ENCODE measurements around the gene OPCML. TPM values are rescaled to one million over a fixed set of nuclear protein-coding genes. Genes with fewer than 3 reads are reported as not detected.

The OPCML gene
- total RNA-seq, 5 donors from 2014 or later (not counting 1 experiment from before 2014, with no cell fraction given), result not detected

DNA sequence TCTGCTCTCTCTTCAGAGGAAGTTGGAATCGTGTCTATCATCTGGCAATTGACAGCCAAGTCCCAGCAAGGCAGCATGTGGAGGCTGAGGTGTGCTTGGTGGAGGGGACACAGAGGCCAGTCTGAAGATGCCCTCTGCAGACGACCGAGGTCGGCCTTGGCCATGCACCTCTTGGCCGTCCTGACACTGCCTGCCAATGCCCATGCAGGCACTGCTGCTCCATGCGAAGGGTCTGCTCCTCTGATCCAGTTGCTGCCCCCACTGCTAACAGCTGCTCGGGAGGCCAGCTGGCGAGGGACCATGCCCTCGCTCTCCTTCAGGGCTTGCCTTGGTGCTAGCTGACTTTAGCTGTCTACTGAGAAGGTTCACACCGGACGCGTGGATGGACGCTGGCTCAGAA, 527.9 kb downstream of the OPCML start:
- WGBS (ENCODE audit: insufficient coverage), result 80% methylated on average over 13 of the region's 13 CpGs
- Histone ChIP-seq H3K36me3 (ENCODE audit: control insufficient read depth in 2 of 2, extremely low read depth in 1 of 2, insufficient read depth in 1 of 2, low read length in 1 of 2) (no peaks in the 10 kb centered on the region), H3K9me3 (no peaks in the 10 kb centered on the region), H3K4me3 (ENCODE audit: control insufficient read depth in 1 of 2, extremely low read depth in 1 of 2, low read length in 1 of 2) (no peak overlapping the region), H3K27ac (ENCODE audit: low read length) (no peak overlapping the region), H3K27me3 (replicated peaks in 1 of 2; ENCODE audit: control insufficient read depth in 2 of 2, extremely low read depth in 1 of 2, insufficient read depth in 2 of 2, low read length in 1 of 2) (peaks cover 0 to 3% of the 10 kb centered on the region in 2 experiments), H3K4me1 (ENCODE audit: control insufficient read depth in 1 of 2, extremely low read depth in 1 of 2, insufficient read depth in 2 of 2, low read length in 2 of 2) (no peaks in the 10 kb centered on the region)
- peaks cover 0 to 10% (median 4%) of the 10 kb centered on the region in 3 donors for H3K9me3 Mint-ChIP-seq
- no peak for DNase-seq
- no peak overlapping the region for H3K4me3 Mint-ChIP-seq
- ChIA-PET POLR2A (no interaction called here), CTCF (no interaction called here)
- H3K36me3 Mint-ChIP-seq, result no peaks in the 10 kb centered on the region
- H3K27ac Mint-ChIP-seq, result no peak overlapping the region
- no peaks in the 10 kb centered on the region for H3K4me1 Mint-ChIP-seq
- no peak for ATAC-seq (replicated peaks in 1 of 4)
- no peaks in the 10 kb centered on the region for H3K27me3 Mint-ChIP-seq

DNA sequence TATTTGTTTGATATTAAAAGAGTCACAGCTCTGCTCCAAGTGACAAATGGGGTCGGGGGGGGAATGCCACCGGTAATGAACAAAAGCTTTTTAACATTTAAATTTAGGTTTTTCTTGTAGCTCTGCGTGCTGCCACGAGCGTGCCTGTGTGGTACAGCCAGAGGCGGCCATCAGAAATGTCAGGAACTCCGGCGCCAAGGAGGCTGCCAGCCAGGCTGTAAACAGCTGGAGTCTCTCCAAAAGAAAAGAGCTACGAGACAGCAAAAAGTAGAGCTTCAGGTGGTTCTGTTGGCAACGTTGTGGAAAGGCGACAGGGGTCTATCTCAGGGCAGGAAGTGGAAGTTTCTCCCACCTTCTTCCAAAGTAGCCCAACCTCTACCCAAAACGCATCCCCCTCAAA, 532.8 kb downstream of the OPCML start:
- H3K27me3 Mint-ChIP-seq, result peaks cover 6 to 10% of the 10 kb centered on the region in 2 donors
- no peak overlapping the region for H3K27ac ChIP-seq (ENCODE audit: low read length)
- H3K9me3 ChIP-seq, result no peaks in the 10 kb centered on the region
- peaks cover 0 to 5% (median 0%) of the 10 kb centered on the region in 3 donors for H3K9me3 Mint-ChIP-seq
- DNase-seq (no peak), ATAC-seq (replicated peaks in 1 of 4) (no peak)
- no peaks in the 10 kb centered on the region for H3K36me3 Mint-ChIP-seq
- ChIA-PET CTCF (no interaction called here), POLR2A (no interaction called here)
- H3K4me3 Mint-ChIP-seq, result no peak overlapping the region
- 48% methylated on average over 7 of the region's 12 CpGs for WGBS (ENCODE audit: insufficient coverage)
- no peak overlapping the region for H3K4me3 ChIP-seq (ENCODE audit: control insufficient read depth in 1 of 2, extremely low read depth in 1 of 2, low read length in 1 of 2)
- no peak overlapping the region for H3K27ac Mint-ChIP-seq
- H3K4me1 Mint-ChIP-seq, result no peaks in the 10 kb centered on the region
- peaks cover 0 to 7% of the 10 kb centered on the region in 2 experiments for H3K27me3 ChIP-seq (replicated peaks in 1 of 2; ENCODE audit: control insufficient read depth in 2 of 2, extremely low read depth in 1 of 2, insufficient read depth in 2 of 2, low read length in 1 of 2)
- no peaks in the 10 kb centered on the region for H3K36me3 ChIP-seq (ENCODE audit: control insufficient read depth in 2 of 2, extremely low read depth in 1 of 2, insufficient read depth in 1 of 2, low read length in 1 of 2)
- no peaks in the 10 kb centered on the region for H3K4me1 ChIP-seq (ENCODE audit: control insufficient read depth in 1 of 2, extremely low read depth in 1 of 2, insufficient read depth in 2 of 2, low read length in 2 of 2)

DNA sequence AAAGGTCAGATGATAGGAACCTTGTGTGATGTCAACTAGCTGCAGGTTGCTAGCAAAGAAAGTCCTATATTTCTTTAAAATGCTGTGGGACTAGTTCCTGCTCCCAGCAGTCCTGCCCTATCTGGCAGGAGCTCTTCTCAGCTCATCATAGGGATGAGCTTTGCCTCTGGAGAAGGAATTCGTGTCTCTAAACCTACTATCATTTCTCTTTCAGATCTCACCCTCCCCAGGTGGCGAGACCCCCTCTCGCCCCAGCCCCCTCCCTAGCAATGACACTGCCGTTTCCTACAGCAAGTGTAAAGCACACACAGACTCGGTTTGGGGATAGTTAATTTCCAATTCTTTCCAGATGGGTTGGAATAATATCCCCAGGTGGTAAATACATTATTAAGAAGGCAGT, 533.3 kb downstream of the OPCML start:
- DNase-seq, result no peak
- Histone ChIP-seq H3K27me3 (replicated peaks in 1 of 2; ENCODE audit: control insufficient read depth in 2 of 2, extremely low read depth in 1 of 2, insufficient read depth in 2 of 2, low read length in 1 of 2) (peaks cover 0 to 12% of the 10 kb centered on the region in 2 experiments), H3K4me3 (ENCODE audit: control insufficient read depth in 1 of 2, extremely low read depth in 1 of 2, low read length in 1 of 2) (no peak overlapping the region), H3K36me3 (ENCODE audit: control insufficient read depth in 2 of 2, extremely low read depth in 1 of 2, insufficient read depth in 1 of 2, low read length in 1 of 2) (no peaks in the 10 kb centered on the region), H3K27ac (ENCODE audit: low read length) (no peak overlapping the region), H3K9me3 (no peaks in the 10 kb centered on the region), H3K4me1 (ENCODE audit: control insufficient read depth in 1 of 2, extremely low read depth in 1 of 2, insufficient read depth in 2 of 2, low read length in 2 of 2) (no peaks in the 10 kb centered on the region)
- no peaks in the 10 kb centered on the region for H3K36me3 Mint-ChIP-seq
- no peak overlapping the region for H3K4me3 Mint-ChIP-seq
- no peak overlapping the region for H3K27ac Mint-ChIP-seq
- CTCF ChIA-PET, result no interaction called here
- ATAC-seq (replicated peaks in 1 of 4), result no peak
- H3K4me1 Mint-ChIP-seq, result no peaks in the 10 kb centered on the region
- peaks cover 0 to 5% (median 0%) of the 10 kb centered on the region in 3 donors for H3K9me3 Mint-ChIP-seq
- no CpG with 5 or more reads among the region's 5 CpGs for WGBS (ENCODE audit: insufficient coverage)
- POLR2A ChIA-PET, result no interaction called here
- H3K27me3 Mint-ChIP-seq, result peaks cover 7 to 11% of the 10 kb centered on the region in 2 donors

DNA sequence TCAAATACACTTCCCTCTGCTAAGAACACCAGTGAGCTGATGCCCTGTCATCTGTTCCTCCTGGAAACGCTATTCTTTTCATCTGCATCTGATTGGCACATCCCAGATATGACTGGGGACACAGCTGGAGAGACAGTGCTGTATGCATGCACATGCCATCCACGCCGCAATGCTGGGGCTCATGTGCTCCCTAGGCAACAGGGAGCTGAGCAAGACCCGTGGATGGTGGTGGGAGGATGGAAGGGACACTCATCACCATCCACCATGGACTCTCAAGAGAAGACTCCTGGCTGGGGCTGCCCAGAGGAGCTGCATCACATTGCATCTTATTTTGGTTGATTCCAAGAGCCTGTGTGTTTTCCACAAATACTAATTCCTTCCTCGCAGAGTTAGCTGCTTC, 534.9 kb downstream of the OPCML start:
- ChIA-PET CTCF (no interaction called here), POLR2A (no interaction called here)
- H3K9me3 ChIP-seq, result no peaks in the 10 kb centered on the region
- H3K4me1 Mint-ChIP-seq, result no peaks in the 10 kb centered on the region
- H3K27ac Mint-ChIP-seq, result no peak overlapping the region
- H3K4me1 ChIP-seq (ENCODE audit: control insufficient read depth in 1 of 2, extremely low read depth in 1 of 2, insufficient read depth in 2 of 2, low read length in 2 of 2), result no peaks in the 10 kb centered on the region
- DNase-seq (no peak), ATAC-seq (replicated peaks in 1 of 4) (no peak)
- WGBS (ENCODE audit: insufficient coverage), result 43% methylated on average over 2 of the region's 5 CpGs
- no peak overlapping the region for H3K4me3 Mint-ChIP-seq
- no peak overlapping the region for H3K27ac ChIP-seq (ENCODE audit: low read length)
- peaks cover 18 to 20% of the 10 kb centered on the region in 2 donors for H3K27me3 Mint-ChIP-seq
- H3K27me3 ChIP-seq (replicated peaks in 1 of 2; ENCODE audit: control insufficient read depth in 2 of 2, extremely low read depth in 1 of 2, insufficient read depth in 2 of 2, low read length in 1 of 2), result peaks cover 0 to 19% of the 10 kb centered on the region in 2 experiments
- no peaks in the 10 kb centered on the region for H3K36me3 ChIP-seq (ENCODE audit: control insufficient read depth in 2 of 2, extremely low read depth in 1 of 2, insufficient read depth in 1 of 2, low read length in 1 of 2)
- H3K4me3 ChIP-seq (ENCODE audit: control insufficient read depth in 1 of 2, extremely low read depth in 1 of 2, low read length in 1 of 2), result no peak overlapping the region
- no peaks in the 10 kb centered on the region for H3K36me3 Mint-ChIP-seq
- no peaks in the 10 kb centered on the region for H3K9me3 Mint-ChIP-seq

DNA sequence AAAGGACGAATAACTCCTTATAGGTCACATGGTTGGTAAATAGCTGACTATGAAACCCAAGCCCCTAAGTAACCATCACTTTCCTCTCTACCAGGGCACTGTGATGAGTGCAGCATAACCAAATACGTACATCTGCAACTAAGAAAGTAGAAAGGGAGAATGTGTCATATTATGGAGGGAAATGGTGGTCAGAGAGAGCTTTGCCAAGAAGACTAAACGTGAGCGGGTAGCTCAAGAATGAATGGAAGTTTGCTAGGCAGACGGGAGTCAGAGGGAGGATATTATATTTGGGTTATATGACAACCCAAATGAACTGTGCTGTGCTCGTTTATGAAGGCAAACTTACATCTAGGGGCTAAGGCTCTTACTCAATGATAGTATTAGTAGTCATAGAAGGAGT, 537.3 kb downstream of the OPCML start:
- CTCF ChIA-PET, result no interaction called here
- Histone ChIP-seq H3K4me1 (ENCODE audit: control insufficient read depth in 1 of 2, extremely low read depth in 1 of 2, insufficient read depth in 2 of 2, low read length in 2 of 2) (no peaks in the 10 kb centered on the region), H3K36me3 (ENCODE audit: control insufficient read depth in 2 of 2, extremely low read depth in 1 of 2, insufficient read depth in 1 of 2, low read length in 1 of 2) (no peaks in the 10 kb centered on the region), H3K27me3 (replicated peaks in 1 of 2; ENCODE audit: control insufficient read depth in 2 of 2, extremely low read depth in 1 of 2, insufficient read depth in 2 of 2, low read length in 1 of 2) (peaks cover 0 to 19% of the 10 kb centered on the region in 2 experiments), H3K9me3 (no peaks in the 10 kb centered on the region), H3K27ac (ENCODE audit: low read length) (no peak overlapping the region), H3K4me3 (ENCODE audit: control insufficient read depth in 1 of 2, extremely low read depth in 1 of 2, low read length in 1 of 2) (no peak overlapping the region)
- no peak overlapping the region for H3K4me3 Mint-ChIP-seq
- POLR2A ChIA-PET, result no interaction called here
- 77% methylated on average over 4 of the region's 6 CpGs for WGBS (ENCODE audit: insufficient coverage)
- no peak overlapping the region for H3K27ac Mint-ChIP-seq
- H3K27me3 Mint-ChIP-seq, result peaks cover 19 to 20% of the 10 kb centered on the region in 2 donors
- H3K4me1 Mint-ChIP-seq, result no peaks in the 10 kb centered on the region
- DNase-seq (no peak), ATAC-seq (replicated peaks in 1 of 4) (no peak)
- no peaks in the 10 kb centered on the region for H3K36me3 Mint-ChIP-seq
- no peaks in the 10 kb centered on the region for H3K9me3 Mint-ChIP-seq

DNA sequence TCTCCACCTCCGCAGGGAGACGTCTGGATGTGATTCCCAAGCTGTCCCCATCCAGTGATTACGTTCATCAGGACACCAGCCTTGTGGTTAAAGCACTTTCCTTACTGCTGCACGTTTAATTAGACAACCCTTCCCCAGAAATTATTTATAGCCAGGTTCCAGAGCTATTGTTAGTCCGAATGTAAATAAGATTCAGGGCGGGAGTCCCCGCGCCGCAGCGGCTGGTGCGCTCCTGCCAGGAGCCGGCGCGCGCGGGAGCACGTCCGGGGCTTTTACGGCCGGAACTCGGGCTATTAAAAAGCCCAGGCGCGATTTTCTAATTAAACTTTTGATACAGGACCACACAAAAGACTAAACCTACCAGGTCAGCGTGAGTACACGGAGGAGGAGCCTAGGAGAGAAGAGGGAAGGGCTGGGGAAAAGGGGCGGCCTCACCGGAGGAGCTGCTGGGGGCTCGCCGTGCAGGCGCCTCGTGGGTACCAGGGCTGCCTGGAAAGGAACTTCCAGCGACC, 538.3 kb downstream of the OPCML start:
- H3K9me3 ChIP-seq, result no peaks in the 10 kb centered on the region
- no peak overlapping the region for H3K27ac Mint-ChIP-seq
- H3K36me3 ChIP-seq (ENCODE audit: control insufficient read depth in 2 of 2, extremely low read depth in 1 of 2, insufficient read depth in 1 of 2, low read length in 1 of 2), result no peaks in the 10 kb centered on the region
- no peak overlapping the region for H3K27ac ChIP-seq (ENCODE audit: low read length)
- DNase-seq, result no peak
- H3K4me1 Mint-ChIP-seq, result no peaks in the 10 kb centered on the region
- peaks cover 19 to 20% of the 10 kb centered on the region in 2 donors for H3K27me3 Mint-ChIP-seq
- no peaks in the 10 kb centered on the region for H3K9me3 Mint-ChIP-seq
- no peak overlapping the region for H3K4me3 ChIP-seq (ENCODE audit: control insufficient read depth in 1 of 2, extremely low read depth in 1 of 2, low read length in 1 of 2)
- ChIA-PET CTCF (no interaction called here), POLR2A (no interaction called here)
- 10% methylated on average over 10 of the region's 32 CpGs for WGBS (ENCODE audit: insufficient coverage)
- H3K27me3 ChIP-seq (replicated peaks in 1 of 2; ENCODE audit: control insufficient read depth in 2 of 2, extremely low read depth in 1 of 2, insufficient read depth in 2 of 2, low read length in 1 of 2), result peaks cover 0 to 16% of the 10 kb centered on the region in 2 experiments
- H3K36me3 Mint-ChIP-seq, result no peaks in the 10 kb centered on the region
- no peaks in the 10 kb centered on the region for H3K4me1 ChIP-seq (ENCODE audit: control insufficient read depth in 1 of 2, extremely low read depth in 1 of 2, insufficient read depth in 2 of 2, low read length in 2 of 2)
- H3K4me3 Mint-ChIP-seq, result no peak overlapping the region
- ATAC-seq (replicated peaks in 1 of 4), result no peak
